Retinal pigment epithelial cell (primary cell): ENCODE data around the gene QRICH2.
"Not testable (repeated sequence)": the region's sequence is repeated elsewhere in the genome, so short reads cannot be mapped to it uniquely, and the experiment has no call there.

Experiments used
- DNase-seq: peaks from one replicate; pipeline ENCODE4 v3.0.0-alpha.2; 2010; ENCODE audit warnings: low read depth
- H3K4me3 ChIP-seq: 2 replicates; pipeline ENCODE4 v1.5.1; 2011; ENCODE audit warnings: mild to moderate bottlenecking, low read length, control low read depth, moderate library complexity
- TF ChIP-seq, protein P1 (sequence below): conservative IDR thresholded peaks from 2 replicates; pipeline ENCODE4 v1.5.1; 2011; ENCODE audit warnings: low read depth, low read length, control low read depth, inconsistent platforms

The QRICH2 gene

DNA sequence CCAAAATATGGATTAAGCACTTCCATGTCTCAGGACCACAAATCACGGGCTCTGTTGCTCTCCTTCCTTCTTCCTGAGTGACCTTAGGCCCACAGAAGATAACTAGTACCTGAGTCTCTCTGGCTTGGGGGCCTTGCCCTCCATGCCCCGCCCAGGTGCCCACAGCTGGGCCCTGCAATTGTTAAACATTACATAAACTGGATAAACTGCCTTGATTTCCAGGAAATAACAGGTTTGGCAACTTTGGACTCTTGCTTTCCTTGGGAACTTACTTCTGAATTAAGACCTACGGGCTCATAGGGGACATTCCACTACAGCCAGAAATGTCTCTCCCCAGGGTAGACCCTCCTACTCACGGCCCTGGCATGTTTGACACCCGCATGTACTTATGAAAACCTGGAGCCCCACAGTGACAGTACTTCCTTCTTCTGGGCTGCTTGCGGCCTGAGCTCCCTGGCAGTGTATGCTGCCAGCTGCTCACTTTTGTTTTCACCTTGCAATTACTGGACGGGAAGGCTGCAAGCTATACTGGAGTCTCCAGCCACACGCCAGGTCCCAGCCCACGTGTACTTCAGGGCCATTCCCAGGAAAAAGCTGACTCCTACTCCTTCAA, 45.2 kb downstream of the QRICH2 start:
- TF ChIP-seq, protein P1, sequence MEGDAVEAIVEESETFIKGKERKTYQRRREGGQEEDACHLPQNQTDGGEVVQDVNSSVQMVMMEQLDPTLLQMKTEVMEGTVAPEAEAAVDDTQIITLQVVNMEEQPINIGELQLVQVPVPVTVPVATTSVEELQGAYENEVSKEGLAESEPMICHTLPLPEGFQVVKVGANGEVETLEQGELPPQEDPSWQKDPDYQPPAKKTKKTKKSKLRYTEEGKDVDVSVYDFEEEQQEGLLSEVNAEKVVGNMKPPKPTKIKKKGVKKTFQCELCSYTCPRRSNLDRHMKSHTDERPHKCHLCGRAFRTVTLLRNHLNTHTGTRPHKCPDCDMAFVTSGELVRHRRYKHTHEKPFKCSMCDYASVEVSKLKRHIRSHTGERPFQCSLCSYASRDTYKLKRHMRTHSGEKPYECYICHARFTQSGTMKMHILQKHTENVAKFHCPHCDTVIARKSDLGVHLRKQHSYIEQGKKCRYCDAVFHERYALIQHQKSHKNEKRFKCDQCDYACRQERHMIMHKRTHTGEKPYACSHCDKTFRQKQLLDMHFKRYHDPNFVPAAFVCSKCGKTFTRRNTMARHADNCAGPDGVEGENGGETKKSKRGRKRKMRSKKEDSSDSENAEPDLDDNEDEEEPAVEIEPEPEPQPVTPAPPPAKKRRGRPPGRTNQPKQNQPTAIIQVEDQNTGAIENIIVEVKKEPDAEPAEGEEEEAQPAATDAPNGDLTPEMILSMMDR = no peak
- no peak for DNase-seq
- no peak overlapping the region for H3K4me3 ChIP-seq

GRCh38 chr17:76261421-76262215, 46.5 kb downstream of the QRICH2 start:
- TF ChIP-seq, protein P1 = no peak
- H3K4me3 ChIP-seq = no peak overlapping the region
- no peak for DNase-seq

DNA sequence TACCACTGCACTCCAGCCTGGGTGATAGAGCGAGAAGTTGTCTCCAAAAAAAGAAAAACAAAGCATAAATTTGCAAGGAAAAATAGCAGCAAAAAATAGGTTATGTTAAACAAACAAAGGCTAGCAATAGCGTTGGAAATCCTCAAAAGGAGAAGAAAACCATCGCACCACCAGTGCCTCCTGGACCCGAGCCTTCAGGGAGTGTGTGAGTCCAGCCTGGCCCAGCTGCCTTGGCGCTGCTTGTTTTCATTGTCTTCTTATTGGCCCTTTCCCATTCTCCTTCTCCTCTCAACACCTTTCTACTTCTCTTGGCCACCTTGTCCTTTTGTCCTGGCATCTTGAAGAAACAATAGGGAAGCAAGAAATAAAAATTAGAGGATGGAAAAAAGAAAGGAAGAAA, 47.4 kb downstream of the QRICH2 start:
- DNase-seq = no peak
- TF ChIP-seq, protein P1 = no peak
- no peak overlapping the region for H3K4me3 ChIP-seq

DNA sequence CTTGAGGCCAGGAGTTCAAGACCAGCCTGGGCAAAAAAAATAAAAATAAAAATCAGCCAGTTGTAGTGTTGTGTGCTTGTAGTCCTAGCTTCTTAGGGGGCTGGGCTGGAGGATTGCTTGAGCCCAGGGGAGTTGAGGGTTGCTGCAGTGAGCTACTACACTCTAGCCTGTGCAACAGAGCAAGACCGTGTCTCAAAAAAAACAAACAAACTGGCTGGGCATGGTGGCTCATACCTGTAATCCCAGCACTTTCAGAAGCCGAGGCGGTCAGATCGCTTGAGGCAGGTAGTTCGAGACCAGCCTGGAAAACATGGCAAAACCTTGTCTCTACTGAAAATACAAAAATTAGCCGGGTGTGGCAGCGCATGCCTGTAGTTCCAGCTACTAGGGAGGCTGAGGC, 47.9 kb downstream of the QRICH2 start:
- TF ChIP-seq, protein P1 = no peak
- no peak for DNase-seq
- H3K4me3 ChIP-seq = no peak overlapping the region

DNA sequence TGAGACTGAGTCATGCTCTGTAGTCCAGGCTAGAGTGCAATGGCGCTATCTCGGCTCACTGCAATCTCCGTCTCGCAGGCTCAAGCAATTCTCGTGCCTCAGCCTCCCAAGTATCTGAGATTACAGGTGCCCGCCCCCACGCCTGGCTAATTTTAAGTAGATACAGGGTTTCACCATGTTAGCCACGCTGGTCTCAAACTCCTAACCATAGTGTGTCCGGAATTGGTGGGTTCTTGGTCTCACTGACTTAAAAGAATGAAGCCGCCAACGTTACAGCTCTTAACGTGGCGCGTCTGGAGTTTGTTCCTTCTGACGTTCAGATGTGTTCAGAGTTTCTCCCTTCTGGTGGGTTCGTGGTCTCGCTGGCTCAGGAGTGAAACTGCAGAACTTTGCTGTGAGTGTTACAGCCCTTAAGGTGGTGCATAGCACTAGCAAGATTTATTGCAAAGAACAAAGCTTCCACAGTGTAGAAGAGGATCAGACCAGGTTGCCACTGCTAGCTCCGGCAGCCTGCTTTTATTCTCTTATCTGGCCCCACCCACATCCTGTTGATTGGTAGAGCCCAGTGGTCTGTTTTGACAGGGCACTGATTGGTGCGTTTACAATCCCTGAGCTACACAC, 51.5 kb downstream of the QRICH2 start:
- H3K4me3 ChIP-seq, DNase-seq: not testable (repeated sequence)

- TF ChIP-seq, protein P1 = no peak
- DNase-seq = no peak
These were observed 52.2 kb downstream of the QRICH2 start for GRCh38 chr17:76255801-76256429.

GRCh38 chr17:76254275-76254674, 53.8 kb downstream of the QRICH2 start:
- TF ChIP-seq, protein P1 = no peak
- no peak for DNase-seq

More at GRCh38 chr17:76255801-76256429, 52.2 kb downstream of the QRICH2 start:
- H3K4me3 ChIP-seq = no peak overlapping the region

More at GRCh38 chr17:76254275-76254674, 53.8 kb downstream of the QRICH2 start:
- no peak overlapping the region for H3K4me3 ChIP-seq
